Loucy (cell line): ENCODE data around the gene SSTR1.

Experiments
- H2AFZ ChIP-seq: fragments of 200-600 bp; sonication (generic); 2 replicates; pipeline ENCODE4 v1.6.0; 2016; ENCODE audit warnings: antibody characterized with exemption, mild to moderate bottlenecking, low read length, moderate library complexity
- H3F3A ChIP-seq: fragments of 200-600 bp; 2 replicates; pipeline ENCODE4 v1.6.0; 2016; ENCODE audit warnings: antibody characterized with exemption, low read depth, mild to moderate bottlenecking
- H3K27me3 ChIP-seq: fragments of 200-600 bp; sonication (generic); 2 replicates; pipeline ENCODE4 v1.6.1; 2014; ENCODE audit warnings: low read length, mild to moderate bottlenecking; ENCODE audit not compliant: insufficient read depth, poor library complexity, severe bottlenecking
- H3K36me3 ChIP-seq: fragments of 200-600 bp; sonication (generic); 2 replicates; pipeline ENCODE4 v1.6.1; 2016; ENCODE audit warnings: low read length; ENCODE audit not compliant: insufficient read depth
- H3K4me1 ChIP-seq: fragments of 200-600 bp; sonication (generic); 2 replicates; pipeline ENCODE4 v1.5.1; 2014; ENCODE audit warnings: low read length, mild to moderate bottlenecking; ENCODE audit not compliant: insufficient read depth, poor library complexity, severe bottlenecking
- H3K4me2 ChIP-seq: fragments of 200-600 bp; sonication (generic); 2 replicates; pipeline ENCODE4 v1.6.0; 2014; ENCODE audit warnings: antibody characterized with exemption, low read length, low read depth, mild to moderate bottlenecking; ENCODE audit not compliant: poor library complexity, severe bottlenecking
- H3K4me3 ChIP-seq: fragments of 200-600 bp; sonication (generic); 2 replicates; pipeline ENCODE4 v1.5.1; 2014; ENCODE audit warnings: low read length, mild to moderate bottlenecking, mixed read lengths; ENCODE audit not compliant: poor library complexity, severe bottlenecking
- H3K79me2 ChIP-seq: fragments of 200-600 bp; sonication (generic); 2 replicates; pipeline ENCODE4 v1.6.1; 2014; ENCODE audit warnings: low read length; ENCODE audit not compliant: insufficient read depth
- H3K9ac ChIP-seq: fragments of 200-600 bp; sonication (generic); 2 replicates; pipeline ENCODE4 v1.6.0; 2014; ENCODE audit warnings: mild to moderate bottlenecking, low read depth, low read length, moderate library complexity; ENCODE audit not compliant: poor library complexity, severe bottlenecking
- H3K9me2 ChIP-seq: fragments of 200-600 bp; sonication (generic); replicated peaks from 2 replicates; pipeline ENCODE4 v1.6.1; 2016; ENCODE audit warnings: low read depth, low read length, mixed read lengths
- H3K9me3 ChIP-seq: fragments of 200-600 bp; sonication (generic); 2 replicates; pipeline ENCODE4 v1.6.1; 2014; ENCODE audit warnings: mild to moderate bottlenecking, antibody characterized with exemption, low read length, low read depth; ENCODE audit not compliant: insufficient read depth
- H4K20me1 ChIP-seq: fragments of 200-600 bp; sonication (generic); 2 replicates; pipeline ENCODE4 v1.6.0; 2014; ENCODE audit warnings: antibody characterized with exemption, low read length, mild to moderate bottlenecking; ENCODE audit not compliant: insufficient read depth, poor library complexity, severe bottlenecking
- CTCF ChIP-seq: fragments of 200-600 bp; sonication (generic); conservative IDR thresholded peaks from 2 replicates; pipeline ENCODE4 v1.5.1; 2014; ENCODE audit warnings: mild to moderate bottlenecking, antibody characterized with exemption, low read length
- EZH2phosphoT487 ChIP-seq: fragments of 200-600 bp; IDR thresholded peaks from 2 replicates; pipeline ENCODE4 v1.6.1; 2018; ENCODE audit warnings: antibody characterized with exemption, mild to moderate bottlenecking, moderate library complexity, borderline replicate concordance

The SSTR1 gene

GRCh38 chr14:38176379-38176778 lies 31.3 kb upstream of the SSTR1 start:
- Histone ChIP-seq H3K4me1 (no peaks in the 10 kb centered on the region), H3K36me3 (no peaks in the 10 kb centered on the region), H3K79me2 (no peaks in the 10 kb centered on the region), H3K9me3 (no peaks in the 10 kb centered on the region), H3F3A (no peaks in the 10 kb centered on the region), H3K4me3 (no peak overlapping the region), H3K9ac (no peak overlapping the region), H3K27me3 (no peaks in the 10 kb centered on the region), H2AFZ (no peak overlapping the region), H3K9me2 (no peaks in the 10 kb centered on the region), H3K4me2 (no peak overlapping the region), H4K20me1 (no peaks in the 10 kb centered on the region)
- TF ChIP-seq EZH2phosphoT487 (no peak), CTCF (no peak)

- Histone ChIP-seq H3K9me3 (no peaks in the 10 kb centered on the region), H3K36me3 (no peaks in the 10 kb centered on the region), H3K4me3 (no peak overlapping the region), H2AFZ (no peak overlapping the region), H3K9ac (no peak overlapping the region), H3F3A (no peaks in the 10 kb centered on the region), H3K9me2 (no peaks in the 10 kb centered on the region), H3K27me3 (no peaks in the 10 kb centered on the region), H3K4me2 (no peak overlapping the region), H3K4me1 (peaks cover 15% of the 10 kb centered on the region), H3K79me2 (no peaks in the 10 kb centered on the region), H4K20me1 (no peaks in the 10 kb centered on the region)
- TF ChIP-seq CTCF (no peak), EZH2phosphoT487 (no peak)
These were observed 23.6 kb upstream of the SSTR1 start for GRCh38 chr14:38184132-38184531.

- Histone ChIP-seq H3K9ac (no peak overlapping the region), H3K4me1 (peaks cover 15% of the 10 kb centered on the region), H4K20me1 (no peaks in the 10 kb centered on the region), H3K4me3 (no peak overlapping the region), H3K27me3 (no peaks in the 10 kb centered on the region), H2AFZ (no peak overlapping the region), H3K9me3 (no peaks in the 10 kb centered on the region), H3K4me2 (no peak overlapping the region), H3K79me2 (no peaks in the 10 kb centered on the region), H3K36me3 (no peaks in the 10 kb centered on the region), H3K9me2 (no peaks in the 10 kb centered on the region), H3F3A (no peaks in the 10 kb centered on the region)
- TF ChIP-seq EZH2phosphoT487 (no peak), CTCF (no peak)
These were observed 22.0 kb upstream of the SSTR1 start for GRCh38 chr14:38185671-38186070.
